Stomach (tissue), 9 donors: ENCODE measurements around the gene PDE4B. TPM values are rescaled to one million over a fixed set of nuclear protein-coding genes. Genes with fewer than 3 reads are reported as not detected.

Experiments
- DNase-seq, 2 donors: peaks; one replicate each; pipeline versions ENCODE4 v3.0.0 to v3.0.0-alpha.2; 2013 to 2019
- H3K27ac ChIP-seq, 5 donors: fragments of 200-600 bp in 4 of 5; sonication (generic) in 4 of 5; one replicate each; pipeline ENCODE4 v1.5.1; 2013 to 2019; ENCODE audit warnings: mild to moderate bottlenecking in 1 of 5, moderate library complexity in 1 of 5
- H3K27me3 ChIP-seq, 3 donors: fragments of 200-600 bp; sonication (generic); one replicate each; pipeline ENCODE4 v1.5.1; 2017 to 2019; ENCODE audit warnings: mixed run types in 1 of 3
- H3K36me3 ChIP-seq, 4 donors: fragments of 200-600 bp; sonication (generic); 1 replicate in 3 of 4; 2 replicates in 1 of 4; pipeline ENCODE4 v1.5.1; 2016 to 2019
- H3K4me1 ChIP-seq, 4 donors: fragments of 200-600 bp; sonication (generic); one replicate each; pipeline ENCODE4 v1.5.1; 2016 to 2019
- H3K4me3 ChIP-seq, 4 donors: fragments of 200-600 bp; sonication (generic) in 3 of 4; one replicate each; pipeline ENCODE4 v1.5.1; 2016 to 2019; ENCODE audit warnings: mild to moderate bottlenecking in 1 of 4
- H3K9me3 ChIP-seq, 4 donors: fragments of 200-600 bp; sonication (generic); one replicate each; pipeline ENCODE4 v1.5.1; 2016 to 2019
- EP300 ChIP-seq: sonication (generic); formaldehyde crosslinking; IDR thresholded peaks from one replicate; pipeline ENCODE4 v1.6.1; 2017; ENCODE audit warnings: antibody characterized with exemption
- POLR2A ChIP-seq, 4 donors: fragments of 450-650 bp; IDR thresholded peaks; one replicate each; pipeline ENCODE4 v1.6.1; 2016; ENCODE audit warnings: antibody characterized with exemption in 4 of 4, control low read depth in 2 of 4, mild to moderate bottlenecking in 1 of 4, moderate library complexity in 1 of 4
- POLR2AphosphoS5 ChIP-seq, 3 donors: sonication (generic); formaldehyde crosslinking; IDR thresholded peaks; one replicate each; pipeline ENCODE4 v1.6.1; 2016; ENCODE audit warnings: antibody characterized with exemption in 3 of 3
- WGBS, 5 donors: extraction: QIAGEN DNeasy Blood & Tissue Kit in 3 of 5; methylation state at CpG; one replicate each; pipeline versions ENCODE4 v1.1.5 to v1.1.7; 2013 to 2018; 5-methylcytosine and 5-hydroxymethylcytosine counted together
- intact Hi-C: fragments of 100-400 bp; cut with DNase I; formaldehyde crosslinking; loops from one replicate; pipeline ENCODE4 v1.15.1; 2023; ENCODE audit warnings: low total_unique reads
- polyA plus RNA-seq, 3 donors: library from polyadenylated mRNA; stranded (reverse); fragments of 200-250 nt; gene quantifications; one replicate each; pipeline ENCODE4 v1.2.3, GENCODE V29; 2013
- total RNA-seq, 5 donors: library from RNA; depleted of rRNA; stranded (reverse); fragments of >200 nt; gene quantifications; one replicate each; pipeline versions ENCODE4 v1.1.0 to v1.2.3, GENCODE V29; 2014 to 2016
- TF ChIP-seq, protein P1 (sequence below), 7 experiments: fragments of 450-650 bp in 4 of 7; fragments of 200-600 bp in 3 of 7; sonication (generic) in 3 of 7; IDR thresholded peaks; one replicate each; pipeline ENCODE4 v1.5.1; 2016 to 2019; ENCODE audit warnings: antibody characterized with exemption in 7 of 7, control low read depth in 2 of 7, mild to moderate bottlenecking in 1 of 7
- donor health status: healthy with polysubstance abuse.
- donor health status: Bipolar disorder and iron deficiency.
- donor health status: healthy.

Gene PDE4B
- total and polyA plus RNA-seq, 8 donors = 0.45 to 34.3 (median 3.2) TPM

DNA sequence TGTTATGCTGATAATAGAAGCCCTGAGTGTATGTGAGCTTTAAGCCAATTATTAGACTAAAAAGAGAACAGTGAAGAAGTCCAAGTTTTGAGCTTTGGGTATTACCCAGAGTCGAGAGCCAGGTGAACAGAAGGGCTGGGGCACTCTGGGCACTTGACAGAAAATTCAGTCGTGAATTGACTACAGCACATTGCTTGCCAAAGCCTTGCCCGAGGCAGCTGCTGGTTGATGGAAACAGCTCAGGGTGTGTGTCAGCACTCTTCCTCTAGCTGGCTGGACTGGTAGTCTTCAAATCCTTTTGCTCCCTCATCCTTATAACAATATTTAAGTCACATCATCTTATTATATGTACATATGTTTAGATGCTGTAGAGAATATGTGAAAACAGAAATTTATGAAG, 21.3 kb downstream of the PDE4B start:
- 15 to 39% (median 28%) methylated on average over 3 of the region's 3 CpGs for WGBS, 5 donors
- no peak for DNase-seq
- no peak overlapping the region for H3K27ac ChIP-seq
- H3K9me3 ChIP-seq = no peaks in the 10 kb centered on the region
- H3K4me1 ChIP-seq = peaks cover 0 to 7% (median 0%) of the 10 kb centered on the region in 4 donors
- TF ChIP-seq POLR2A (IDR thresholded peaks at IDR 0.05) (no peak), EP300 (no peak), POLR2AphosphoS5 (IDR thresholded peaks at IDR 0.05) (no peak)
- TF ChIP-seq, protein P1, sequence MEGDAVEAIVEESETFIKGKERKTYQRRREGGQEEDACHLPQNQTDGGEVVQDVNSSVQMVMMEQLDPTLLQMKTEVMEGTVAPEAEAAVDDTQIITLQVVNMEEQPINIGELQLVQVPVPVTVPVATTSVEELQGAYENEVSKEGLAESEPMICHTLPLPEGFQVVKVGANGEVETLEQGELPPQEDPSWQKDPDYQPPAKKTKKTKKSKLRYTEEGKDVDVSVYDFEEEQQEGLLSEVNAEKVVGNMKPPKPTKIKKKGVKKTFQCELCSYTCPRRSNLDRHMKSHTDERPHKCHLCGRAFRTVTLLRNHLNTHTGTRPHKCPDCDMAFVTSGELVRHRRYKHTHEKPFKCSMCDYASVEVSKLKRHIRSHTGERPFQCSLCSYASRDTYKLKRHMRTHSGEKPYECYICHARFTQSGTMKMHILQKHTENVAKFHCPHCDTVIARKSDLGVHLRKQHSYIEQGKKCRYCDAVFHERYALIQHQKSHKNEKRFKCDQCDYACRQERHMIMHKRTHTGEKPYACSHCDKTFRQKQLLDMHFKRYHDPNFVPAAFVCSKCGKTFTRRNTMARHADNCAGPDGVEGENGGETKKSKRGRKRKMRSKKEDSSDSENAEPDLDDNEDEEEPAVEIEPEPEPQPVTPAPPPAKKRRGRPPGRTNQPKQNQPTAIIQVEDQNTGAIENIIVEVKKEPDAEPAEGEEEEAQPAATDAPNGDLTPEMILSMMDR (IDR thresholded peaks at IDR 0.05) = no peak
- H3K27me3 ChIP-seq = no peaks in the 10 kb centered on the region
- no peak overlapping the region for H3K4me3 ChIP-seq
- H3K36me3 ChIP-seq = no peaks in the 10 kb centered on the region
- intact Hi-C loops = no loop called here

DNA sequence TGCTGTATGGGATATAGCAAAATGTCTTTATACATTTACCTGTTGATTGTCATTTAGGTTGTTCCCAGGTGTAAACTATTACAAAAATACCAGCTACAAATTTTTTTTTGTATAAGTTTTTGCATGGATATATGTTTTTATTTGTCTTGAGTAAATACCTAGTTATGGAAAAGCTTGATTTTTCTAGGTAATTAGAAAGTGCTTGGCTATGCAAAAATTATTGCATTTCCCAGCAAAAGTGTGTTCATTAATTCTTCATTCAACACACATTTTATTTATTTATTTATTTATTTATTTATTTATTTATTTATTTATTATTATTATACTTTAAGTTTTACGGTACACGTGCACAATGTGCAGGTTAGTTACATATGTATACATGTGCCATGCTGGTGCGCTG, 22.1 kb downstream of the PDE4B start:
- 92 to 99% (median 95%) methylated on average over 3 of the region's 3 CpGs for WGBS, 5 donors
- no peaks in the 10 kb centered on the region for H3K9me3 ChIP-seq
- no peak overlapping the region for H3K4me3 ChIP-seq
- H3K4me1 ChIP-seq = peaks cover 0 to 7% (median 0%) of the 10 kb centered on the region in 4 donors
- TF ChIP-seq POLR2AphosphoS5 (IDR thresholded peaks at IDR 0.05) = no peak
- TF ChIP-seq EP300 = no peak
- TF ChIP-seq, protein P1 (IDR thresholded peaks at IDR 0.05) = no peak
- TF ChIP-seq POLR2A (IDR thresholded peaks at IDR 0.05) = no peak
- H3K27me3 ChIP-seq = no peaks in the 10 kb centered on the region
- intact Hi-C loops = no loop called here
- H3K27ac ChIP-seq = no peak overlapping the region
- DNase-seq = no peak
- no peaks in the 10 kb centered on the region for H3K36me3 ChIP-seq

DNA sequence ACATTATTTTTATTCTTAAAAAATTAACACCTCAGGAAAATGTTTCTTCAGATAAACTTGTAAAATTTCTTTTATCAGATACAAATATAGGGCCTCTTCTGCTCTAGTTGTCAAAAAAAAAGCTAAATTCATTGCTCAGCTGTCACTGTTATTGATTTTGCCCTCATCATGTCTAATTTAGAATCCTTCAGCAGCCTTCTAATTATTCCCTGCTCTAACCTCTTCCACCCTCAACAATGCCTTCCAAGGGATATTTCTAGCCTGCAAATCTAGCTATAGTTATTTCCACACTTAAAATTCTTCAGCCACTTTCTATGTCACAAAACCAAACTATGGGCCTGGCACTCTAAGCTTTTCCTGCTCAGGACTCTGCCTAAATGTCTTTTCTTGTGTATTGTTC, 25.2 kb downstream of the PDE4B start:
- H3K27ac ChIP-seq = no peak overlapping the region
- no peaks in the 10 kb centered on the region for H3K27me3 ChIP-seq
- intact Hi-C loops = no loop called here
- no peak for DNase-seq
- H3K4me1 ChIP-seq = no peaks in the 10 kb centered on the region
- H3K9me3 ChIP-seq = no peaks in the 10 kb centered on the region
- TF ChIP-seq POLR2A (IDR thresholded peaks at IDR 0.05) (no peak), POLR2AphosphoS5 (IDR thresholded peaks at IDR 0.05) (no peak), EP300 (no peak)
- TF ChIP-seq, protein P1 (IDR thresholded peaks at IDR 0.05) = no peak
- no peak overlapping the region for H3K4me3 ChIP-seq
- H3K36me3 ChIP-seq = no peaks in the 10 kb centered on the region

DNA sequence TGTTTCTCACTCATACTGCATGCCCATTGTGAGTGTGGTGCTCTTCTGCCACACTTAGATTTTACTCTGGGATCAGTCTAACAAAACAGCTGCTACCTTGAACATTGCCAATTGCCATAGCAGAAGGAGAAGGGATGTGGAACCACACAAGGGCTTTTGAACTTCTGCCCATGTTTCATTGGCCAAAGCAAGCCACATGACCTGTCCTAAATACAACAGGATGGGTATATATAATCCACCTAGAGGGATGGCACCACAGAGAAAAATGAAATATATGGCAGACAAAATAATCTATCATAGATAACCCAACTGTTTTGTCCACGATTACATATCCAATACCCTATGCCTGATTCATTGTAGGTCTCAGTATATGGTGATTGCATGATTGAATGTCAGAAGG, 26.3 kb downstream of the PDE4B start:
- Histone ChIP-seq H3K4me1 (no peaks in the 10 kb centered on the region), H3K27me3 (no peaks in the 10 kb centered on the region), H3K27ac (no peak overlapping the region), H3K4me3 (no peak overlapping the region), H3K9me3 (no peaks in the 10 kb centered on the region), H3K36me3 (no peaks in the 10 kb centered on the region)
- TF ChIP-seq, protein P1 (IDR thresholded peaks at IDR 0.05) = no peak
- TF ChIP-seq EP300 (no peak), POLR2A (IDR thresholded peaks at IDR 0.05) (no peak)
- 76 to 95% (median 85%) methylated on average over 1 of the region's 1 CpG for WGBS, 5 donors
- DNase-seq = no peak
- intact Hi-C loops = no loop called here
